ENCODE data around the gene KCNQ1. TPM values are rescaled to one million over a fixed set of nuclear protein-coding genes. Genes with fewer than 3 reads are reported as not detected.

Gene KCNQ1
- total and polyA plus RNA-seq, 2 of the 13 experiments (the other 11 are each of a cell fraction or from before 2014, with no cell fraction given): 0.02 to 0.08 TPM

DNA sequence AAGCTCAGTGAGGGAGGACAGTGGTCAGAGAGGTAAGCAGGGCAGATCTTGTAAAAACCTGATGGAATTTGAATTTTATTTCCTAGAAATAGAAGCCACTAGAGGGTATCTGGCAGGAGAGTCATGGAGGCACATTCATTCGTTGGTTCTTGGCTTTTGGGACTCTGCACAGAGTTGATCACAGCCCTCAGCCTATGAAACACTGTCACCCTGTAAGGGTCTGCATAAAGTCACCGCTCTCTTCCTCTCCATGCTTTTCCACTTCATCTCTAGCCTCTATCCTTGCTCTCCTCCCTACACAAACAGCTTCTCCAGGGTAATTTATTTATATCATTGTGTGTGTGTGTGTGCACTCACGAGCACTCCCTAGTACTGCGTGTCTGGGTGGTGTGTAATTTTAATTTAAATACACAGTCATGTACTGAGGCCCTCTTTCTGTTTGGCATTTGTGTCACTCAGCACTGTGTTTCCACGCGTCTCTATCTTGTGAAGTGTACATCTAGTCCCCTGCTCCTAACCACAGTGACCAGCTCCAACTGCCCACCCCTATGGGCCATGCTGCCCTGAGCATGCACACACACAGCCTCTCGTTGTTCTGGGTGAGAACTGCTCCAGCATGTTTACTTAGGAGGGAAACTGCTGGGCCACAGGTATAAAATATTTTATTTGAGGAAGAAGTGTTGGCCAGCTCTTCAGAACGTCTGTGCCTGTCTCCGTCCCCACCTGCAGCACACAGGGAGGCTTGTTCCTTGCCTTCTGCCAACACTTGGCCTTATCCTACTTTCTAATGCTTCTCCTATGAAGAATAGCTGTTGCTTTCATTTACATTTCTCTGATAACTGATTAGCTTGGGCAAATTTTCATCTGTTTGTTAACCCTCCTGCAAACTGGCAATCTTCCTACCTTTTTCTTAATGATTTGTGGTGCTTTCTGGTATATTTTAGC, 250.5 kb downstream of the KCNQ1 start (continued):
- no peak for TF ChIP-seq ZMYM2 (CRISPR knock-in tag; IDR thresholded peaks at IDR 0.05)
- no peak for TF ChIP-seq POGK (CRISPR knock-in tag; conservative IDR thresholded peaks at IDR 0.05)
- TF ChIP-seq HDAC6 (IDR thresholded peaks at IDR 0.05; ENCODE audit: low read depth, low read length): no peak
- no peak for TF ChIP-seq JUNB (CRISPR knock-in tag; IDR thresholded peaks at IDR 0.05; ENCODE audit: borderline replicate concordance)
- 0 out of 2 replicates have a peak, but pooled peaks have one; percentile 21 for TF ChIP-seq UBTF (CRISPR knock-in tag; IDR thresholded peaks at IDR 0.05)
- no peak for TF ChIP-seq HNF4G (IDR thresholded peaks at IDR 0.05; ENCODE audit: borderline replicate concordance, low read depth, low read length)
- TF ChIP-seq HNF4G (CRISPR knock-in tag; IDR thresholded peaks at IDR 0.05; ENCODE audit: borderline replicate concordance, low read depth): no peak
- peak; percentile 74 for TF ChIP-seq AGO2 (optimal IDR thresholded peaks at IDR 0.05; ENCODE audit: low read depth, low read length)
- no peak for TF ChIP-seq NRL (CRISPR knock-in tag; IDR thresholded peaks at IDR 0.05; ENCODE audit: borderline replicate concordance)
- TF ChIP-seq GLMP (CRISPR knock-in tag; IDR thresholded peaks at IDR 0.05; ENCODE audit: borderline replicate concordance): no peak
- TF ChIP-seq MAX (IDR thresholded peaks at IDR 0.05): peak; percentile 69
- TF ChIP-seq GPN1 (CRISPR knock-in tag; IDR thresholded peaks at IDR 0.05; ENCODE audit: borderline replicate concordance): no peak
- TF ChIP-seq, protein P1, sequence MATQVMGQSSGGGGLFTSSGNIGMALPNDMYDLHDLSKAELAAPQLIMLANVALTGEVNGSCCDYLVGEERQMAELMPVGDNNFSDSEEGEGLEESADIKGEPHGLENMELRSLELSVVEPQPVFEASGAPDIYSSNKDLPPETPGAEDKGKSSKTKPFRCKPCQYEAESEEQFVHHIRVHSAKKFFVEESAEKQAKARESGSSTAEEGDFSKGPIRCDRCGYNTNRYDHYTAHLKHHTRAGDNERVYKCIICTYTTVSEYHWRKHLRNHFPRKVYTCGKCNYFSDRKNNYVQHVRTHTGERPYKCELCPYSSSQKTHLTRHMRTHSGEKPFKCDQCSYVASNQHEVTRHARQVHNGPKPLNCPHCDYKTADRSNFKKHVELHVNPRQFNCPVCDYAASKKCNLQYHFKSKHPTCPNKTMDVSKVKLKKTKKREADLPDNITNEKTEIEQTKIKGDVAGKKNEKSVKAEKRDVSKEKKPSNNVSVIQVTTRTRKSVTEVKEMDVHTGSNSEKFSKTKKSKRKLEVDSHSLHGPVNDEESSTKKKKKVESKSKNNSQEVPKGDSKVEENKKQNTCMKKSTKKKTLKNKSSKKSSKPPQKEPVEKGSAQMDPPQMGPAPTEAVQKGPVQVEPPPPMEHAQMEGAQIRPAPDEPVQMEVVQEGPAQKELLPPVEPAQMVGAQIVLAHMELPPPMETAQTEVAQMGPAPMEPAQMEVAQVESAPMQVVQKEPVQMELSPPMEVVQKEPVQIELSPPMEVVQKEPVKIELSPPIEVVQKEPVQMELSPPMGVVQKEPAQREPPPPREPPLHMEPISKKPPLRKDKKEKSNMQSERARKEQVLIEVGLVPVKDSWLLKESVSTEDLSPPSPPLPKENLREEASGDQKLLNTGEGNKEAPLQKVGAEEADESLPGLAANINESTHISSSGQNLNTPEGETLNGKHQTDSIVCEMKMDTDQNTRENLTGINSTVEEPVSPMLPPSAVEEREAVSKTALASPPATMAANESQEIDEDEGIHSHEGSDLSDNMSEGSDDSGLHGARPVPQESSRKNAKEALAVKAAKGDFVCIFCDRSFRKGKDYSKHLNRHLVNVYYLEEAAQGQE (IDR thresholded peaks at IDR 0.05; ENCODE audit: borderline replicate concordance in 1 of 2, low read depth in 1 of 2, low read length in 2 of 2): no peak
- TF ChIP-seq KLF6 (CRISPR knock-in tag; IDR thresholded peaks at IDR 0.05): no peak

All from HepG2 (cell line).